Stimulated activated CD4-positive, alpha-beta T cell treated with anti-CD3 and anti-CD28 coated beads, TNF-alpha, amount 100 ng/mL, for 4 hours (primary cell): Measurements from ENCODE around the gene PROX1.

Experiments
- DNase-seq, 3 experiments: peaks; one replicate each; pipeline ENCODE4 v3.0.0-alpha.2; 2020; ENCODE audit warnings: low read depth in 3 of 3

PROX1 gene

GRCh38 chr1:213999732-214000131 is 12.0 kb downstream of the PROX1 start:
- DNase-seq = no peak

GRCh38 chr1:214002060-214002459 is 14.3 kb downstream of the PROX1 start:
- no peak for DNase-seq

GRCh38 chr1:214002472-214002871 is 14.7 kb downstream of the PROX1 start:
- no peak for DNase-seq

- no peak for DNase-seq
Measured at GRCh38 chr1:214003233-214003632, 15.5 kb downstream of the PROX1 start.

- no peak for DNase-seq
Measured at GRCh38 chr1:214004014-214004413, 16.2 kb downstream of the PROX1 start.

- DNase-seq = no peak
Measured at GRCh38 chr1:214004795-214005194, 17.0 kb downstream of the PROX1 start.

- no peak for DNase-seq
Measured at GRCh38 chr1:214005708-214006107, 17.9 kb downstream of the PROX1 start.

- no peak for DNase-seq
Measured at GRCh38 chr1:214006845-214007244, 19.1 kb downstream of the PROX1 start.

GRCh38 chr1:214008347-214008746 is 20.6 kb downstream of the PROX1 start:
- DNase-seq = no peak

GRCh38 chr1:214008791-214009422 is 21.1 kb downstream of the PROX1 start:
- no peak for DNase-seq

- no peak for DNase-seq
Measured at GRCh38 chr1:214009423-214010196, 21.8 kb downstream of the PROX1 start.

GRCh38 chr1:214010197-214010573 is 22.4 kb downstream of the PROX1 start:
- no peak for DNase-seq

- DNase-seq = no peak
Measured at GRCh38 chr1:214010717-214011116, 22.9 kb downstream of the PROX1 start.

- no peak for DNase-seq
Measured at GRCh38 chr1:214012418-214012817, 24.6 kb downstream of the PROX1 start.

GRCh38 chr1:214013614-214014377 is 26.0 kb downstream of the PROX1 start:
- DNase-seq = no peak

- DNase-seq = no peak
Measured at GRCh38 chr1:214014730-214015129, 27.0 kb downstream of the PROX1 start.

- no peak for DNase-seq
Measured at GRCh38 chr1:214017191-214017982, 29.6 kb downstream of the PROX1 start.

GRCh38 chr1:214018386-214019268 is 30.9 kb downstream of the PROX1 start:
- DNase-seq = no peak

GRCh38 chr1:214019499-214019898 is 31.7 kb downstream of the PROX1 start:
- DNase-seq = no peak

- DNase-seq = no peak
Measured at GRCh38 chr1:214021321-214021720, 33.5 kb downstream of the PROX1 start.

- no peak for DNase-seq
Measured at GRCh38 chr1:214022229-214022791, 34.5 kb downstream of the PROX1 start.
